Activated gamma-delta T cell treated with Interleukin-2 at 50 U/mL for 16 hours (primary cell): Measurements from ENCODE around the gene ADRB1.

Source experiments
- DNase-seq: peaks from one replicate; pipeline ENCODE4 v3.0.0-alpha.2; 2020

ADRB1 gene

DNA sequence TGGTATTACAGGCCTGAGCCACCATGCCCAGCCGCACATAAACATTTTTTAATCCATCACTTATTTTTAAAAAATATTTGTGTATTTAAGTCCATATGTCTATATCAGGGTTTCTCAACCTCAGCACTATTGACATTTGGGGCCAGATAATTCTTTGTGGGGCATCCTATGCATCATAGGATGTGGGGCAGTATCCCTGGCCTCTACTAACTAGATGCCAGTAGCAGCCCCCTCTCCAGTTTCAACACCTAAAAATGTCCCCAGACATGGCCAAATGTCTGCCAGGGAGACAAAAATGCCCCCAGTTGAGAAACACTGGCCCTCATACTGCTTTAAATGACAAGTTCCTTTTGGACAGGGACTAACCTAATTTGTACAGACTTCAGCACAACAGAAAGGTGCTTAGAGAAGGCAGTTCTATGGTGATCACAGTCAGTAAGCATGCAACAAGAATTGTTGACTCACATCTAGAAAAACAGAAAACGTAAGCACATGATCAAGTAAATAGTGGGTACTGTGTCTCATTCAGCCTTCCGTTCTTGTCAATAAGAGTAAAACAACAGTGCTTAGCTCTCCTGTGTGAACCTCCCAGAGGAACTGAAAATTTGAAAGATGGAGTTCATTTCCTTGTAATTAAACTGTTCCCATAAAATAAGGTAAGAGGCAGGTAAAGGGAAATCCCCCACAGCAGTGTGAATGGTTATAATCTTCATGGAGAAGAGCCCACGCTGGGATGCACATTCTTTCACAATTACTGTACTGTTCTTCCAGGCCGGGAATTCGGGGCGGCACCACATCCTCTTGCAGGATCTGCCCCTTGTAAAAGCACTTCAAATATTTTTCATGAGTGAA is 17.3 kb upstream of the ADRB1 start:
- no peak for DNase-seq

DNA sequence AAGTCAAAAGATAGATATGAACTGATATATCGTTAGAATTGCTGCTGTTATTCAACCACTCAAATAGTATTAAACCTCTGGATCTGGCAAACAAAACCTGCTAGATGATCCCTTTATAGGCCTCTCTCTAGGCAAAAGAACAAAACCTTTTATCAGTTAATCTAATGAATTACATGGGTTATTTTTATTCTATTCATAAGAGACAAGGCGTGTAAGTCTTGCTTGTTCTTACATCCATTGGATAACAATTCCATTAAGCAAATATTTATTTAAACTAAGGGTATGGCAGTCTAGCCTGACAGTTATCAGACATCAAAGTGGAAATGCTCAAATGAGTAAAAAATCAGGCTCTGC is 16.6 kb upstream of the ADRB1 start:
- DNase-seq = no peak

DNA sequence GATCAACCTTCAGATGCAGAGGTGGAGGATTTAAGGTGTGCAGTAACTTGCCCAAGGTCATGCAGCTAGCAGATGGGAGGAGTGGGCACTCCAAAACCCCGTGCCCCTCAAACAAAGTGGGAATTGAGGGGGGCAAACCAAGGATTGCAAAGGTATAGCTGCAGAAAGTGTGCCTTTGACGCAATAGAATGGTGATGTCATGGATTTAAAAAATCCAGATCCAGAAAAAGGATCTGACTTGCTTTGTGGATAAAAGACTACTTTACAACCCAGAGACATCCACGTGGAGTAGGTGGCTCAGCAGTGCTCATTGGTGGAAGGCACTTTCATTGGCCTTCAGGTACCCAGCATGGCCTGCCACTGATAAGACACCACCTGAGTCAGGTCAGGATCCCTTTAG is 15.7 kb upstream of the ADRB1 start:
- DNase-seq = no peak

DNA sequence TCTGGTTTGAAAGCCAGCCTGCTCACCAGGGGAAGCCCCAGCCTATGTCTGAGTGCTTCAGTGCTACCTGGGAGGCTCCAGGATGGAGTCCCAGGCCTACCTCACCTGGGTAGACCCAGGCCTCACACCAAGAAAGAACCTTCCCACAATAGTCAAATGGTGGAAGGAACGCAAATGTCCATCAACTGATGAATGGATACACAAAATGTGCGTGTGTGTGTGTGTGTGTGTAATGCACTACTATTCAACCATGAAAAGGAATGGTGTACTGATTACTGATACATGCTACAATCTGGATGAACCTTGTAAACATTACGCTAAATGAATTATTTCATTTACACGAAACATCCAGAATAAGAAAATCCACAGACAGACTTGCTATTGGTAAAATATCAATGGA is 15.2 kb upstream of the ADRB1 start:
- DNase-seq = no peak

DNA sequence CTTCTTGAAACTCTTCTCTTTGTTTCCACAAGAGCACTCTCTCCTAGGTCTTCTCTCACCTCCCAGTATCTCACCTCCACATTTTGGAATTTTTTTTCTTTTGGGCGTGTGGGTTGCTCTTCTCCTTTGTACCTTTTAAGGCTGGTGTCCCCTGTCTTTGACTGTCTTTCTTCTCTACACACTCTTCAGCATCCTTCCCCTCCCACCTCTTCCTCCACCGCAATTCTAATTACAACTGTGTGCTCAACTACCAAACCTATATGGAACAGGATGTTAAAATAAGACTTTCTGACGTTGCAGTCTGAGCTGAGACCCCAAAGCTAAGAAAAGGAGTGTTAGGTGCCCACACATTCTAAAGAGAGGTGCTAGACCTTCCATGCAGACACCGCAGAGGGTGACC is 14.0 kb upstream of the ADRB1 start:
- no peak for DNase-seq

DNA sequence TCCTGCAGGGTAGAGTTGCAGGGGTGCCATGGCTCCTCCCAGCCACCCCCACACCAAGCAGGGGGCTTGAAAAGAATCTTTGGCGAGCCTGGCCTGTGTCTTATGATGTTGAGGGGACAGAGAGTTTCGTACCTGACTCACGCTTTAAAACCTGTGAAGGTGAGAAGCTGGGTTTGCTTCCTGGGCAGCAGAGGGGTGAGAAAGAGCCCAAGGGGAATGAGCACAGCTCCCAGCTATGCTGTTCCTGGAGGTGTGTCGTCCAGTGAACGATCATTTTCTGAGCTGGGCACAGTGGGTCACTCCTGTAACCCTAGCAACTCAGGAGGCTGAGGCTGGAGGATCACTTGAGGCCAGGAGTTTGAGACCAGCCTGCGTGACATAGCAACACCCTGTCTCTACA is 13.5 kb upstream of the ADRB1 start:
- no peak for DNase-seq

DNA sequence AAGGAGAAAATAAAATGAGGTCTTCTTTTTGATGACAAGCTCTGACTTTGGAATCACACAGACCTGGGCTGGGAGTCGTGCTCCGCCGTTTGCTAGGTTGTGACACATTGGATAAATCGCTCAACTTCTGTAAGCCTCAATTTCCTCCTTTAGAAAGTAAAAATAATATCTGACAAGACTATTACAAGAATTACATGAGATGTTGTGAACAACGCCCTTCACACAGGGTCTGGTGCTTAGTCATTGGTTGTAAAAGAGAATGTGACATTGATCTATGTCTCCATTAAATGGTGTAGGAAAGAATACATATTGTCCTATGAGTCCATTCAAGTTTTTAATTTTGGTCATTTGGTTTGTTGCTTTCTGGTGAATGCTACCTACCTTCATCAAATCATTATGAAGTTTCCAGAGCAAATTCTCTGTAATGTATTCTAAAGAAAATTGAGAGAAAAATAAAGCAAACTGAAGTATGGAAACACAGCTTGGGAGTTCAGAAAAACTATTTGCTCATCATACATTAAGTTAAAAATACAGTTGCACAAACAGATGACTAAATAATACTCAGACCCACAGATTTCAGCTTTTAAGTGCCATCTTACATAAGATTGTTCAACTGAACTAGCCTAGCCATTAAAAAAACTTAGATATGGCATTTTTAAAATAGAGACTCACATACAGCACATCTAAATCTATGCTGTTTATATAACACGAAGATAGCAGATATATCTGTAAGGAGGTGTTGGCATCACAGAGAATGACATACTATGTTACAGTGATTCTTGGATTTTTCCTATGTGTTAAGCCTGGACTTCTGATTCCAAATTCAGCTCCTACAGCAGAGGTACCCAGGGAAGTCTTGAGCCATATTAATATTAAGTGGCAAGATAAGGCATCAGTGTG is 12.3 kb upstream of the ADRB1 start:
- no peak for DNase-seq

DNA sequence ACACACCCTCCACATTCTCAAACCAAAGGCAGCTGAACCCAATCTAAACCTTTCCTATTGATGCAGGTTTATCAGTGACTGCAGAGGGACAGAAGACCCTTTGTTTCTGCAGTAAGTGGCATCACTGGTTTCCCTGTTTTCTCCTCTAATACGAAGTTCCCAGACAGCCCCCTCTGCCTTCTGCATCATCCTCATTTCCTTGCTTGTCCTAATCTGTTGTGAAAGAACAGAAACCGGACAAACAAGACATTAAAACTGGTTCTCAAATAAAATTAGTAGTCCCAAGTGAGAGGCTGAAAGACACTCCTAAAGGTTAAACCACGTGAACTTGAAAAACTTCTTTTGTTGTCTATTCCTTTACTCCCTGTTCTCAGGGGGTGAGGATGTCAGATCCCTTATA is 10.1 kb upstream of the ADRB1 start:
- DNase-seq = no peak

DNA sequence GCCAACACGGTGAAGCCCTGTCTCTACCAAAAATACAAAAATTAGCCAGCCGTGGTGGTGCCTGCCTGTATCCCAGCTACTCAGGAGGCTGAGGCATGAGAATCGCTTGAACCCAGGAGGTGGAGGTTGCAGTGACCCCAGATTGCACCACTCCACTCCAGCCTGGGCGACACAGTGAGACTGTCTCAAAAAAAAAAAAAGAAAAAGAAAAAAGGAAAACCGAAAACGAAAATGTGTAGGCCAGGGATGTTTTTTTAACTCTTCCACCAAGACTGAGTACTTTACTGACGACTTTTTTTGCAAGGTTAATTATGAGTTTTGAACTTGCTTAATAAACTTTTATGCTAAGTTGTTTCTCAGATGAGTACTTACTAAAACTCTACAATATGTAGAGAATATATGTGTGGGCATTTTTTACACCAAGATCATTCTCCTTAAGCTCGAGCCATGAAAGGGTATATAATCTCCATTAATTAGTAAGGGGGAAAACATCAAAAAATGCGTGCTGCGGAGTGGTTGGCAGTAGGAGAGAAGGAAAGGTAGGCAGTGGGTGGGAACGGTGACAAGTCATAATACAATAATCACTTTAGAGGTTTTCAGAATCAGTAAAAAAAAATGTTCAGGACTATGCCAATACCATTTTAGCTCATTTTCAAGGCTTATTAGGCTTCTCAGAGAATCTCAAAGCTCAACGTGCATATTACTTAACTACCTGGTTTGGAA is 8.6 kb upstream of the ADRB1 start:
- no peak for DNase-seq

DNA sequence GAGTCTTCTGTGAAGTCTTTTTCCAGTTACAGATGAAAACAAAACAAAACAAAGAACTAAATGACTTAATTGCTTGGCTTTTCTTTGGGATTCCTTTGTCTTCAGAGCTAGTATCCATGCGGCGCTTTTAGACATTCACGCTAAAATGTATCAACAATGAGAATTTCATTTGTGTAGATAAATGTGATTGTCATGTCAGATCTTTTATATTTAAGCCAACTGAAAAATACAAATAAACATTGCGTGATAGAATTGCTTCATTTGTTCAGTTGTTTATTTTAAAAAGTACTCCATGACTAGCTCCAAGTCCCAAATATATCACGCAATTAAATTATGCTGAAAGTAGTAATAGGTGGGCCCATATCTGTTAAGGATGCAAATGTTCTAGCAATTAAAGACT is 7.9 kb upstream of the ADRB1 start:
- DNase-seq = no peak

DNA sequence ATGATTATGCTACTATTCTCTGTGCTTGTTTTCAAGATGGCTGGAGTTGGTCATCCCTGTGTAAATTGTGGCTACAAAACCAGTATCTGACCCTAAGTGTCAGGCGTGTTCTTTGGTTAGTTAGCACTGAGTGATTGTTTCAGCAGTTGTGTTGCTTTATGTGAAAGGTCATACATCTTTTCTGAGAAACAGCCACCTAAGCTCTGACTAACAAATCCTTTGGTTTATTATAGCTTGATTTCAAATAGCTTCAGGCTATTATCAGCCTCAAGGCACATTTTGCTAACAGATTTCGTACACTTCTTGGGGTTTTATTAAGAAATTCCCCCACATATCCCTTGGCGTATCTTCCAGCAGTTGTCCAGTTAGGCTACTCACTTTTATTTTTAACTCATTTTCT is 4.8 kb upstream of the ADRB1 start:
- no peak for DNase-seq

DNA sequence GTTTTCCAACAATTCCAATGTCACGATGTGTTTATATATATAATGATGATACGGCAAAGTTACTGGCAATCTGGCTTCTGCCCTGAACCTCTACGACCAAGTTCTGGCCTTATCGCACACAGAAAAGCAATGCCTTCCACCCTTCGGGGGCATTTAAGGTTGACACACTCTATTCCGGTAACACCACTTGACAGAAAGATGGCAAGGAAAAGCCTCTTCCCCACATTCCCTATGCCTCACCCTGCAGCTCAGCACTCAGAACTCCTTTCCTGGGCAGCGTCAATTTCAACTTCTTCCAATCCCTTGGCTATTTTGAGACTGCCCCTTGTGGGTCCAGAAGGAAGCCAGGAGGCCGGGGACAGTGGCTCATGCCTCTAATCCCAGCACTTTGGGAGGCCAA is 2.5 kb upstream of the ADRB1 start:
- DNase-seq = no peak

DNA sequence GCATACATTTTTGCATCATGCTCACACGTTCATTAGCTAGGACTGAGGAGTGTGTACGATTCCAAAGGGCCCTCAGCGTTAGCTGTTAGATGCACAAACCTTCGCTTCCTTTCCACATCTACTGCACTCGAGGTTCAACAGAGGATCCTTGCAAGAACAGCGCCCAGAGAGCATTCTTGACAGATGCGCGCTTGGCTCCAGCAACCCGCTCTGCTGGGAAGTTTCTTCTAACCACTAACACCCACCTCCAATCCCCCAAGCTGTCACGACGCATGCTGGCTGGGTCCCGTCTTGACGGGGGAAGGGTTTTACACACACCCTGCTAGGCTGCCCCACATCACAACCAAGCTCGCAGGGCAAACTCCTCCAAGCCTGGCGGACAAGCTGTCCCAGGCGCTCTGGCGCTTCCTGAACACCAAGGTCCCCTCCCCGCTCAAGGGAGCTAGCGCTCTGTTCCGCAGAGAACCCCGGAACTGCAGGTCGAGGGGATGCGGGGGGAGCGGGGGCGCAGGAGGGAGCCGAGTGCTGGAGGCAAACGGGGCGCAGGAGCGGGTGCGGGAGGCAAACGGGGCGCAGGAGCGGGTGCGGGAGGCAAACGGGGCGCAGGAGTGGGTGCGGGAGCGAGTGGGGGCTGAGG is 653 bp upstream of the ADRB1 start:
- DNase-seq = peak; percentile 9

DNA sequence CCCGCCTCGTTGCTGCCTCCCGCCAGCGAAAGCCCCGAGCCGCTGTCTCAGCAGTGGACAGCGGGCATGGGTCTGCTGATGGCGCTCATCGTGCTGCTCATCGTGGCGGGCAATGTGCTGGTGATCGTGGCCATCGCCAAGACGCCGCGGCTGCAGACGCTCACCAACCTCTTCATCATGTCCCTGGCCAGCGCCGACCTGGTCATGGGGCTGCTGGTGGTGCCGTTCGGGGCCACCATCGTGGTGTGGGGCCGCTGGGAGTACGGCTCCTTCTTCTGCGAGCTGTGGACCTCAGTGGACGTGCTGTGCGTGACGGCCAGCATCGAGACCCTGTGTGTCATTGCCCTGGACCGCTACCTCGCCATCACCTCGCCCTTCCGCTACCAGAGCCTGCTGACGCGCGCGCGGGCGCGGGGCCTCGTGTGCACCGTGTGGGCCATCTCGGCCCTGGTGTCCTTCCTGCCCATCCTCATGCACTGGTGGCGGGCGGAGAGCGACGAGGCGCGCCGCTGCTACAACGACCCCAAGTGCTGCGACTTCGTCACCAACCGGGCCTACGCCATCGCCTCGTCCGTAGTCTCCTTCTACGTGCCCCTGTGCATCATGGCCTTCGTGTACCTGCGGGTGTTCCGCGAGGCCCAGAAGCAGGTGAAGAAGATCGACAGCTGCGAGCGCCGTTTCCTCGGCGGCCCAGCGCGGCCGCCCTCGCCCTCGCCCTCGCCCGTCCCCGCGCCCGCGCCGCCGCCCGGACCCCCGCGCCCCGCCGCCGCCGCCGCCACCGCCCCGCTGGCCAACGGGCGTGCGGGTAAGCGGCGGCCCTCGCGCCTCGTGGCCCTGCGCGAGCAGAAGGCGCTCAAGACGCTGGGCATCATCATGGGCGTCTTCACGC is 825 bp downstream of the ADRB1 start:
- no peak for DNase-seq

DNA sequence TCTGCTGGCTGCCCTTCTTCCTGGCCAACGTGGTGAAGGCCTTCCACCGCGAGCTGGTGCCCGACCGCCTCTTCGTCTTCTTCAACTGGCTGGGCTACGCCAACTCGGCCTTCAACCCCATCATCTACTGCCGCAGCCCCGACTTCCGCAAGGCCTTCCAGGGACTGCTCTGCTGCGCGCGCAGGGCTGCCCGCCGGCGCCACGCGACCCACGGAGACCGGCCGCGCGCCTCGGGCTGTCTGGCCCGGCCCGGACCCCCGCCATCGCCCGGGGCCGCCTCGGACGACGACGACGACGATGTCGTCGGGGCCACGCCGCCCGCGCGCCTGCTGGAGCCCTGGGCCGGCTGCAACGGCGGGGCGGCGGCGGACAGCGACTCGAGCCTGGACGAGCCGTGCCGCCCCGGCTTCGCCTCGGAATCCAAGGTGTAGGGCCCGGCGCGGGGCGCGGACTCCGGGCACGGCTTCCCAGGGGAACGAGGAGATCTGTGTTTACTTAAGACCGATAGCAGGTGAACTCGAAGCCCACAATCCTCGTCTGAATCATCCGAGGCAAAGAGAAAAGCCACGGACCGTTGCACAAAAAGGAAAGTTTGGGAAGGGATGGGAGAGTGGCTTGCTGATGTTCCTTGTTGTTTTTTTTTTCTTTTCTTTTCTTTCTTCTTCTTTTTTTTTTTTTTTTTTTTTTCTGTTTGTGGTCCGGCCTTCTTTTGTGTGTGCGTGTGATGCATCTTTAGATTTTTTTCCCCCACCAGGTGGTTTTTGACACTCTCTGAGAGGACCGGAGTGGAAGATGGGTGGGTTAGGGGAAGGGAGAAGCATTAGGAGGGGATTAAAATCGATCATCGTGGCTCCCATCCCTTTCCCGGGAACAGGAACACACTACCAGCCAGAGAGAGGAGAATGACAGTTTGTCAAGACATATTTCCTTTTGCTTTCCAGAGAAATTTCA is 1.7 kb downstream of the ADRB1 start:
- peak; percentile 9 for DNase-seq

DNA sequence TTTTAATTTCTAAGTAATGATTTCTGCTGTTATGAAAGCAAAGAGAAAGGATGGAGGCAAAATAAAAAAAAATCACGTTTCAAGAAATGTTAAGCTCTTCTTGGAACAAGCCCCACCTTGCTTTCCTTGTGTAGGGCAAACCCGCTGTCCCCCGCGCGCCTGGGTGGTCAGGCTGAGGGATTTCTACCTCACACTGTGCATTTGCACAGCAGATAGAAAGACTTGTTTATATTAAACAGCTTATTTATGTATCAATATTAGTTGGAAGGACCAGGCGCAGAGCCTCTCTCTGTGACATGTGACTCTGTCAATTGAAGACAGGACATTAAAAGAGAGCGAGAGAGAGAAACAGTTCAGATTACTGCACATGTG is 2.4 kb downstream of the ADRB1 start:
- DNase-seq = no peak

DNA sequence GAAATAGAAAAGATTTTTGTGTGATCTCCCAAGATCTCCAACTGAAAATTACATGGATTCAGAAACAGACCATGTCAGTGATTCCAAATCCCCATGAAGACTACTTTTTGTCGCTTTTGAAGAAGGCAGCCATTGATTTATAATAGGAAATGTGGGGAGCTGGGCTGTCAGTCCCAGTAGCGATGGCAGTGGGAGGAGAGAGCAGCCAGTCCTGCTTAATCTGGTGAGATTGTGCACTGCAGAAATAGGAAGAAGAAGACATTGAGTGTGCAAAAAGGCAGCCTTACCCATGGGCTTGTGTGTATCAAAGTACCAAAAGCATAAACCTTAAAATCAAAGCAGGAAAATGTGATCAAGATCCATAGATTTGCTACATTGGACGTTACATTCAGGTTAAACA is 4.8 kb downstream of the ADRB1 start:
- no peak for DNase-seq

DNA sequence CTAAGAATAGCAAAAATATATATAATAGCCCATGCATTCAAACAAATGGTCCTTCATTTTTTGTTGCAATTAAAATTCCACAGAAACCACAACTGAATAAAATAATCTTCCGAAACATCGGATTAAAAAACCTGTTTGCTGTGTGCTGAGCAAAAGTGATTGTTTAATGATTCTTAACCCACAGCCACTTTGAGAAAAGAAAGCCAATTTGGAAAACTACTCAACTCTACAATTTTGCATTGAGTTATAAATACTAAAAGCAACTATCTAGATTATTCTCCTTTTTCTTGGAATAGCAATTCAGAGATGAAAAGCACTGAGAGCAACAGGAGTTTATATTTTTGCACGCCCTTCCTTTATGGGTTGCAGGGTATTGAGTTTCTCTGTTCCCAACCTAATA is 8.0 kb downstream of the ADRB1 start:
- DNase-seq = no peak

DNA sequence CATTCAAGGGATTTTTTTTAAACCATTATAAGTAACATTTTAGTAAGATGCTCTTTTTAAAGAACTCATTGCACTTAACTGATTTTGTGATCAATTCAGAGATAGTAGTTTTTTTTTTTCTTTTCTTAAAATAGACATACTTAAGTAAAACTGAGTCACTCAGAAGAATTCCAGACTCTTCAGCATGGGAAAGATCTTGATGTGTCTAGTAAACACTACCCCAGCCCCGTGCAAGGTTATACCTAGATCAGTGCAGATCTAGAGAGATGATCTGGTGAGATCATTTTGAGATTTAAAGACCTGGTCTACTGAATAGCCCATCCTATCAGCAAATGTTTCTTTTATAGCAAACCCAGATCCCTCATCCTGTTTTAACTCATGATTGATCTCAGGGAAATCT is 8.6 kb downstream of the ADRB1 start:
- no peak for DNase-seq

DNA sequence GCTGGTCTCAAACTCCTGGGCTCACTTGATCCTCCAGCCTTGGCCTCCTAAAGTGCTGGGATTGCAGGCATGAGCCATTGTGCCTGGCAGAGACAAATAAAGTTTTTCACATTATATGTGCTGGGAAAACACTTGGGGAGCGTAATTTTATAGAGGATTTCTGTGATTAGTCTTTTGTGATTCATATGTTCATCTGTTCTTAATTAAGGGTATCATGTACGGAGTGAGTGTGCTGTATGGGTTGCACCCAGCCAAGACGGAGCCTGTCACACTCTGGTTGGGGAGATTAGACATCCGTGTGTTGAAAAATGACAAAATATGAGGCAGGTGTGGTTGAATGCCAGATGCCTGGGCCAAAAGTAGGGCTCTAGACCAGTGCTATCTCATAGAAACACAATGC is 10.3 kb downstream of the ADRB1 start:
- no peak for DNase-seq

DNA sequence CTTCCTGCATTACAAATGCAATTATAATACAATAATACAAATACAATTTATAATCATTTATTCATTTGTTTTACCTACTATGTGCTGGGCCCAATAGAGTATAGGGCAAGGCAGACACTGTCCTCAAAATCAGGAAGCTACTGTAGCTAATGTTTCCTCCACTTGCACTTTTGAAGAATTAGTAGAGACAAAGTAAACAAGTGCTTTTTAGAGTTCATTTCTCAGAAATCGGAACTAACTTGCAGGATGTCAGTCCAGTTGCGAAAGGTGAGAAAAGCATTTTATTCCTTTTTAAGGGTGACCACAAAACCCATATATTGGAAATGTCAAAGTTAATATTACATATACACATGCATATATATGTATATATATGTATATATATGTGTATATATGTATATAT is 14.2 kb downstream of the ADRB1 start:
- no peak for DNase-seq
